GM21576 (cell line): ENCODE data around the gene GLUL.
"Not testable (repeated sequence)": the region's sequence is repeated elsewhere in the genome, so short reads cannot be mapped to it uniquely, and the experiment has no call there.

ENCODE experiments used
- ATAC-seq: cut with Tn5 transposase; IDR thresholded peaks from one replicate; pipeline ENCODE4 v1.9.1; 2021; ENCODE audit warnings: mild to moderate bottlenecking, moderate library complexity; ENCODE audit not compliant: unreplicated experiment

GLUL gene

GRCh38 chr1:182370532-182370931 lies 21.1 kb downstream of the GLUL start:
- ATAC-seq, result no peak

- ATAC-seq, result no peak
Measured at GRCh38 chr1:182368903-182369302, 22.7 kb downstream of the GLUL start.

GRCh38 chr1:182368358-182368757 lies 23.2 kb downstream of the GLUL start:
- no peak for ATAC-seq

GRCh38 chr1:182367926-182368325 lies 23.7 kb downstream of the GLUL start:
- no peak for ATAC-seq

GRCh38 chr1:182366596-182366995 lies 25.0 kb downstream of the GLUL start:
- no peak for ATAC-seq

- ATAC-seq, result no peak
Measured at GRCh38 chr1:182359645-182360044, 31.9 kb downstream of the GLUL start.

- no peak for ATAC-seq
Measured at GRCh38 chr1:182357913-182358312, 33.7 kb downstream of the GLUL start.

DNA sequence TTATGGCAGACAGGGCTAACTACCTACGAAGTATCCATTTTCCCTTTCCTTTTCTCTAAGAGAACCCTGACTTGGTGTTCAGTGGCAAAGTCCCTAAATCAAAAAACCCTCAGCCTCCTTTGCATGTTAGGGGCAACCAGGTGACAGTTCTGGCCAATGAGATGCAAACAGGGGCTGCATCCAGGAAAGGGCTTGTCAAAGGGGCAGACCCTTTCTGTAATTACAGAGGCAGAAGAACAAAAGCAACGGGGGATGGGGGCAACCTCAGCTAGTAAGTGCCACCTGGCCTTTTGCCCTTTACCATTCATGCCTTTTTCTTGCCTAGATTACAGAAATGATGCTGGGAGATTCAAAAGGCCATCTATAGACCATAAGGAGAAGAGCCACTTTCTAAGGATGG lies 34.4 kb downstream of the GLUL start:
- no peak for ATAC-seq

GRCh38 chr1:182355723-182356098 lies 35.9 kb downstream of the GLUL start:
- ATAC-seq, result no peak

GRCh38 chr1:182351790-182352364 lies 39.7 kb downstream of the GLUL start:
- ATAC-seq, result no peak

GRCh38 chr1:182350839-182351238 lies 40.8 kb downstream of the GLUL start:
- no peak for ATAC-seq

GRCh38 chr1:182348961-182349747 lies 42.4 kb downstream of the GLUL start:
- no peak for ATAC-seq

DNA sequence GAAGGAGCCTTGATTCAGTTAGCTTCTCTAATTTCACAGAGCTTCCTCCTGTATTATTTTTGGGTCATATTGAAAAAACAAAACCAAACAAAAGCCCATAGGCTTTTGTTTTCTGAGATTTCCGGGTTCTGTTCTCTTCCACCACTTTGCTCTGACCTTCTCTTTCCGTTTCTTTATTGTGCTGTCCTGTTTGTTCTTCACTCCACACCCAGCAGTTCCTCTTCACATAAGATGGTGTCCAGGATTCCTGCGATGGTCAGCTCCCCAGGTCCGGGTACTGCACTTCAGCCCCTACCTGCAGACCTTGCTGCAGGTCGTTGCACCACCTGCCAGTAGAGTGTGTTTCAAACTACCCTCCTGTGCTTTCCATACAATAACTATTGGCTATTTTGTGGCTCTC lies 44.6 kb downstream of the GLUL start:
- no peak for ATAC-seq

- no peak for ATAC-seq
Measured at GRCh38 chr1:182340233-182341058, 51.1 kb downstream of the GLUL start.

DNA sequence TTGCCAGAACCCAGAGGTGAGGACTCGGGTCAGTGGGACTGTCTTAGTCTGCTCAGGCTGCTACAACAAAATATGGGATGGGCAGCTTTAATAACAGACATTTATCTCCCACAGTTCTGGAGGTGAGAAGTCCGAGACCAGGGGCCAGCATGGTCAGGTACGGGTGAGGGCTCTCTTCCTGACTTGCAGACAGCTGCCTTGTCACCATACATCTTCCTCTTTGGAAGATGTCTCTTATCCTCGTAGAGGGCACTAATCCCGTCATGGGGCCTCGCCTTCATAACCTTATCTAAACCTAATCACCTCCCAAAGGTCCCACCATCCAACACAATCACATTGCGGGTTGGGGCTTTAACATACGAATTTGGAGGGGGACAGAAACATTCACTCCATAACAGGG lies 51.9 kb downstream of the GLUL start:
- ATAC-seq, result no peak

- no peak for ATAC-seq
Measured at GRCh38 chr1:182338806-182339370, 52.7 kb downstream of the GLUL start.

DNA sequence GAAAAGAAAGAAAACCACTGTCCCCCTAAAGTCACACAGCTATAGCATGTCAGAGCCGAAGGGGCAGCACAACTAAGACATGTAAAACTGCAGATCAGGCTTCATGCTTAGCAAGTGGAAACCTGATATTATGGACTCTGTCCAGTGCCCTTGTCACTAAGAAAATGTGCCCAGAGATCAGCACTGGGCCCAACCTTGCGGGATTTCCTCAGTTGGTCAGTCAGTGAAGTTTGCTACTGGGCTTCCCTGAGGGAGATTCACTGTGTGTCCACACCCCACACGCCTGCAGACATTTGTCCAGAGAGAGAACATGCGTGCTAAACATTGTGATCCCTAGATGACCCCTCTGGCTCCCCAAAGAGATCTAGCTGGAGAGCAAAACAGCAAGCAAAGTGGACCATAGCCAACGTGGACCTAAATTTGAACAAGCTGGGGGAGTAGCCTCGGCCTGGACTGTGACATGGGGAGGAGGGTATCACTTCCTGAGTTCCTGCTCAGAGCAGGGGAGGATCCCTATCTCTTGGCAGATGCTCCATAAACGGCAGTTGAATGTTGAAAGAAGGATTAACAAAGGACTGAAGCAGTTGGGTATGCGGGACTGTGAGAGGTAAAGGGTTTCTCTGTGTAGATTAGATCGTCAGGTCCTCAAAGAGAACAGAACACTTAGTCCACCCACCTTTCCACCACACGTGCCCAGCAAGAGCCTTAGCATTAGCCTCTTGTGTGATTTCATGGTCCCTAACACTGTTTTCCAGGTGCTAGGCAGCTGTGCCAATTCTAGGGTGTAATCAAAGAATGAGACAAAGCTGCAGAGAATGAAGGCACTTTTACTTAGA lies 53.6 kb downstream of the GLUL start:
- no peak for ATAC-seq

DNA sequence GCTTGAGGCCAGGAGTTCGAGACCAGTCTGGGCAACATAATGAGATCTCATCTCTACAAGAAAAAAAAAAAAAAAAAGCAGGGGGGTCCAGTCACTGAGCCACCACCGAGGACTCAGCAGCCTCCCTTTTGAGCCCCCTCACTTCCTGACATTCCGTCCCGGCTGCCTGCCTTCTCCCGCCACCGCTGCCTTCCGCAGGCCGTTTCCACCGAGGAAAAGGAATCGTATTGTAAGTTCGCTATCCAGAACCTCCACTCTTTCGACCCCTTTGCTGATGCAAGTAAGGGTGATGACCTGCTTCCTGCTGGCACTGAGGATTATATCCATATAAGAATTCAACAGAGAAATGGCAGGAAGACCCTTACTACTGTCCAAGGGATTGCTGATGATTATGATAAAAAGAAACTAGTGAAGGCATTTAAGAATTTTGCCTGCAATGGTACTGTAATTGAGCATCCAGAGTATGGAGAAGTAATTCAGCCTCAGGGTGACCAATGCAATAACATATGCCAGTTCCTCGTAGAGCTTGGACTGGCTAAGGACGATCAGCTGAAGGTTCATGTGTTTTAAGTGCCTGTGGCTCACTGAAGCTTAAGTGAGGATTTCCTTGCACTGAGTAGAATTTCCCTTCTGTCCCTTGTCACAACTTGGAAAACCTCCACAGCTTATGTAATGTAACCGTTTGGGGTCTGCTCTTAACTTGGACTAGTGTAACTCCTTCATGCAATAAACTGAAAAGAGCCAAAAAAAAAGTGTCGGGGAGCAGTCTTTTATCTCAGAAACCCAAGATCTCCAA lies 55.6 kb downstream of the GLUL start:
- ATAC-seq, result no peak

DNA sequence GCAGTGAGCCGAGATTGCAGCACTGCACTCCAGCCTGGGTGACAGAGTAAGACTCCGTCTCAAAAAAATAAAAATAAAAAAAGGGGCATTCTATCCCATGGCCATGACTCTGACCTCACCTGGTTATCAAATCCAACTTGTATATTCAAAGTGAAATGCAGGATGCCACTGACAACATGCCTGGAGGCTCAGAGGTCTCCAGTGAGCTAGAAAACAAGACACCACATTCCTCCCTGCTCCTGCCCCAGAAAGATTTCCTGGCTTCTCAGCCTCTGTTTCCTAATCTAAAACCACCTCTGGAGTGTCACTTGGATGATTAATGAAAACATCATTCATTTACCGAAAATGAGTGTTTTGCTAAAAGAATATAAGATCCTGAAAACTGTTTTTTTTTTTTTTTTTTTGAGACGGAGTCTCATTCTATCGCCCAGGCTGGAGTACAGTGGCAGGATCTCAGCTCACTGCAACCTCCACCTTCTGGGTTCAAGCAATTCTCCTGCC lies 58.5 kb downstream of the GLUL start:
- ATAC-seq, result not testable (repeated sequence)
